Neural crest cell (in vitro differentiated cells): ENCODE data around the gene MYLK4. TPM values are rescaled to one million over a fixed set of nuclear protein-coding genes. Genes with fewer than 3 reads are reported as not detected.

Source experiments
- DNase-seq: peaks from one replicate; pipeline ENCODE4 v3.0.0; 2021; ENCODE audit warnings: low read depth, mixed read lengths, low spot score
- H3K27ac Mint-ChIP-seq: one replicate; pipeline ENCODE4 v1.8.0; 2021; ENCODE audit warnings: mild to moderate bottlenecking, mixed read lengths; ENCODE audit not compliant: unreplicated experiment
- H3K27me3 Mint-ChIP-seq: 2 replicates; pipeline ENCODE4 v1.8.0; 2021; ENCODE audit warnings: low read depth, mild to moderate bottlenecking, mixed read lengths
- H3K36me3 Mint-ChIP-seq: 2 replicates; pipeline ENCODE4 v1.8.0; 2021; ENCODE audit warnings: low read depth, mild to moderate bottlenecking, mixed read lengths
- H3K4me1 Mint-ChIP-seq: 2 replicates; pipeline ENCODE4 v1.8.0; 2021; ENCODE audit warnings: mixed read lengths
- H3K4me3 Mint-ChIP-seq: one replicate; pipeline ENCODE4 v1.8.0; 2021; ENCODE audit warnings: mild to moderate bottlenecking, mixed read lengths
- H3K9me3 Mint-ChIP-seq: 2 replicates; pipeline ENCODE4 v1.8.0; 2021; ENCODE audit warnings: mixed read lengths
- CTCF ChIP-seq: fragments of 200-600 bp; sonication (generic); conservative IDR thresholded peaks from 2 replicates; pipeline ENCODE4 v1.5.0; 2021; ENCODE audit warnings: antibody characterized with exemption, mild to moderate bottlenecking
- total RNA-seq: library from RNA; stranded (reverse); gene quantifications from 2 replicates; pipeline ENCODE4 v1.2.1, GENCODE V29; 2021

MYLK4 gene
- total RNA-seq, 1 donor from 2014 or later, result 0.96 TPM

- TF ChIP-seq CTCF, result no peak
- Mint-ChIP-seq H3K36me3 (no peaks in the 10 kb centered on the region), H3K27ac (no peak overlapping the region), H3K4me1 (peaks cover 15% of the 10 kb centered on the region), H3K27me3 (no peaks in the 10 kb centered on the region), H3K4me3 (no peak overlapping the region), H3K9me3 (no peaks in the 10 kb centered on the region)
- DNase-seq, result no peak
Measured at GRCh38 chr6:2733324-2733723, 17.4 kb downstream of the MYLK4 start.

- Mint-ChIP-seq H3K27ac (no peak overlapping the region), H3K4me1 (peaks cover 12% of the 10 kb centered on the region), H3K4me3 (no peak overlapping the region), H3K9me3 (no peaks in the 10 kb centered on the region), H3K36me3 (no peaks in the 10 kb centered on the region), H3K27me3 (no peaks in the 10 kb centered on the region)
- DNase-seq, result no peak
- TF ChIP-seq CTCF, result no peak
Measured at GRCh38 chr6:2732503-2733089, 18.1 kb downstream of the MYLK4 start.

- no peaks in the 10 kb centered on the region for H3K36me3 Mint-ChIP-seq
- H3K4me1 Mint-ChIP-seq, result peaks cover 9% of the 10 kb centered on the region
- TF ChIP-seq CTCF, result no peak
- no peak overlapping the region for H3K4me3 Mint-ChIP-seq
- H3K9me3 Mint-ChIP-seq, result no peaks in the 10 kb centered on the region
- no peaks in the 10 kb centered on the region for H3K27me3 Mint-ChIP-seq
- H3K27ac Mint-ChIP-seq, result no peak overlapping the region
- no peak for DNase-seq
Measured at GRCh38 chr6:2731281-2731909, 19.3 kb downstream of the MYLK4 start.

GRCh38 chr6:2730353-2731107 lies 20.2 kb downstream of the MYLK4 start:
- TF ChIP-seq CTCF, result no peak
- Mint-ChIP-seq H3K9me3 (no peaks in the 10 kb centered on the region), H3K36me3 (no peaks in the 10 kb centered on the region), H3K4me3 (no peak overlapping the region), H3K4me1 (peaks cover 9% of the 10 kb centered on the region), H3K27ac (no peak overlapping the region), H3K27me3 (no peaks in the 10 kb centered on the region)
- DNase-seq, result no peak

- no peak for TF ChIP-seq CTCF
- peaks cover 9% of the 10 kb centered on the region for H3K4me1 Mint-ChIP-seq
- no peaks in the 10 kb centered on the region for H3K36me3 Mint-ChIP-seq
- no peak for DNase-seq
- no peak overlapping the region for H3K27ac Mint-ChIP-seq
- no peaks in the 10 kb centered on the region for H3K9me3 Mint-ChIP-seq
- no peaks in the 10 kb centered on the region for H3K27me3 Mint-ChIP-seq
- H3K4me3 Mint-ChIP-seq, result no peak overlapping the region
Measured at GRCh38 chr6:2729921-2730320, 20.8 kb downstream of the MYLK4 start.
